Measurements from ENCODE around the gene SF3B4.

DNA sequence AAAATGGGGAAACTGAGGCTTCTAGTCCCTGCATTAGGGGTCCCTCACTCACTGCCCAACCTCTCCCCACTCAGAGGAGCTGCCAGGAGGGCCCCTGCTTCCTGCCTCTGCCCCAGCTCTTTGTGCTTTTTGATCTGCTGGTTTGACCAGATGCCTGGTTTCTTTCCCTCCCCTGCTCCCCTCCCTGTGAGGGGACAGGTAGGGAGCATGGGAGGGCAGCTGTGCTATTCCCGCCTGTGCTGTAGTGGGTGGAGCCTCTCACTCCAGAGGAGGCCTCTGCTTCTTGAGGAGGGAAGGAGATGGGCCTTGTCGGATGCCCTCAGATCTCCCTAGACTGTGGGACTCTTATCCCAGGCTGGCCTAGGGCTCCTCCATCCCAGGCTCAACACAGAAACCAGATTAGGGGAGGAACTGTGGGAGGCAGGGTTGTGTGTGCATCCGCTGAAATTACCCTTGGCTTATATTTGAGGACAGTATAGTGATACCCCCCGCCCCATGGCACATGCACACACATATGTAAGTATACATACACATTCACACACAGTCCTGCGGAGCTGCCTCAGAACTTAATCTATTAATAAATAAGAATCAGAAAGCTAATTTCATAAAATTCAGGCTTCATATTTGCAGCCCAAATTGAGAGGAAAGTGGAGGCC, 23.6 kb downstream of the SF3B4 start:
- TF ChIP-seq CTCF (IDR thresholded peaks at IDR 0.05) = no peak
- TF ChIP-seq POLR2AphosphoS5 (IDR thresholded peaks at IDR 0.05) = no peak

All from upper lobe of left lung (tissue), 4 donors.